Parathyroid adenoma (tissue), 2 donors: ENCODE results near the gene FAM20B.

ENCODE experiments used
- H2AFZ ChIP-seq: fragments of 300-600 bp; sonication (generic); one replicate; pipeline ENCODE4 v1.7.0; 2017; ENCODE audit warnings: antibody characterized with exemption, mild to moderate bottlenecking
- H3K27ac ChIP-seq: fragments of 300-600 bp; sonication (generic); one replicate; pipeline ENCODE4 v1.7.0; 2017
- H3K27me3 ChIP-seq: fragments of 300-600 bp; sonication (generic); one replicate; pipeline ENCODE4 v1.7.0; 2017; ENCODE audit warnings: low read length; ENCODE audit not compliant: control insufficient read depth, insufficient read depth
- H3K36me3 ChIP-seq: fragments of 300-600 bp; sonication (generic); one replicate; pipeline ENCODE4 v1.7.0; 2017; ENCODE audit warnings: low read length; ENCODE audit not compliant: control insufficient read depth, insufficient read depth
- H3K4me1 ChIP-seq: fragments of 300-600 bp; sonication (generic); one replicate; pipeline ENCODE4 v1.7.0; 2017; ENCODE audit warnings: control low read depth
- H3K4me2 ChIP-seq: fragments of 300-600 bp; sonication (generic); one replicate; pipeline ENCODE4 v1.7.0; 2017; ENCODE audit warnings: low read length
- H3K4me3 ChIP-seq: fragments of 300-600 bp; sonication (generic); one replicate; pipeline ENCODE4 v1.7.0; 2017; ENCODE audit warnings: low read depth, low read length
- H3K79me2 ChIP-seq: fragments of 300-600 bp; sonication (generic); one replicate; pipeline ENCODE4 v1.7.0; 2017; ENCODE audit warnings: control low read depth
- H3K9ac ChIP-seq: fragments of 300-600 bp; sonication (generic); one replicate; pipeline ENCODE4 v1.7.0; 2017; ENCODE audit warnings: mild to moderate bottlenecking
- H3K9me3 ChIP-seq: fragments of 300-600 bp; sonication (generic); one replicate; pipeline ENCODE4 v1.7.0; 2017; ENCODE audit warnings: low read length; ENCODE audit not compliant: control insufficient read depth
- CTCF ChIP-seq: fragments of 300-600 bp; sonication (generic); IDR thresholded peaks from one replicate; pipeline ENCODE4 v1.7.0; 2017; ENCODE audit warnings: antibody characterized with exemption, mild to moderate bottlenecking
- donor health status: primary hyperparathyroidism.

Gene FAM20B

GRCh38 chr1:179105393-179105792 is 79.7 kb downstream of the FAM20B start:
- H3K36me3 ChIP-seq: no peaks in the 10 kb centered on the region
- no peak overlapping the region for H3K4me2 ChIP-seq

GRCh38 chr1:179107706-179108629 is 82.3 kb downstream of the FAM20B start:
- no peak overlapping the region for H3K4me3 ChIP-seq
- no peak for TF ChIP-seq CTCF

More at GRCh38 chr1:179105393-179105792, 79.7 kb downstream of the FAM20B start:
- no peak overlapping the region for H3K4me3 ChIP-seq
- H2AFZ ChIP-seq: no peak overlapping the region
- H3K4me1 ChIP-seq: no peaks in the 10 kb centered on the region
- H3K27ac ChIP-seq: no peak overlapping the region
- H3K9me3 ChIP-seq: no peaks in the 10 kb centered on the region
- H3K27me3 ChIP-seq: no peaks in the 10 kb centered on the region
- no peak for TF ChIP-seq CTCF
- no peaks in the 10 kb centered on the region for H3K79me2 ChIP-seq
- no peak overlapping the region for H3K9ac ChIP-seq

GRCh38 chr1:179108644-179109043 is 83.0 kb downstream of the FAM20B start:
- no peaks in the 10 kb centered on the region for H3K27me3 ChIP-seq
- no peaks in the 10 kb centered on the region for H3K9me3 ChIP-seq
- no peak overlapping the region for H2AFZ ChIP-seq
- no peaks in the 10 kb centered on the region for H3K4me1 ChIP-seq
- no peak overlapping the region for H3K27ac ChIP-seq
- H3K4me2 ChIP-seq: no peak overlapping the region
- no peak overlapping the region for H3K4me3 ChIP-seq
- no peaks in the 10 kb centered on the region for H3K36me3 ChIP-seq
- no peak for TF ChIP-seq CTCF
- H3K9ac ChIP-seq: no peak overlapping the region
- H3K79me2 ChIP-seq: no peaks in the 10 kb centered on the region

More at GRCh38 chr1:179107706-179108629, 82.3 kb downstream of the FAM20B start:
- H3K9ac ChIP-seq: no peak overlapping the region
- no peaks in the 10 kb centered on the region for H3K9me3 ChIP-seq
- no peaks in the 10 kb centered on the region for H3K79me2 ChIP-seq
- no peaks in the 10 kb centered on the region for H3K36me3 ChIP-seq
- no peaks in the 10 kb centered on the region for H3K27me3 ChIP-seq
- no peak overlapping the region for H3K4me2 ChIP-seq
- no peak overlapping the region for H2AFZ ChIP-seq
- H3K27ac ChIP-seq: no peak overlapping the region
- H3K4me1 ChIP-seq: no peaks in the 10 kb centered on the region

- no peak overlapping the region for H2AFZ ChIP-seq
- H3K4me3 ChIP-seq: no peak overlapping the region
- TF ChIP-seq CTCF: no peak
- no peaks in the 10 kb centered on the region for H3K36me3 ChIP-seq
- no peak overlapping the region for H3K27ac ChIP-seq
- H3K9me3 ChIP-seq: no peaks in the 10 kb centered on the region
- H3K79me2 ChIP-seq: no peaks in the 10 kb centered on the region
- no peaks in the 10 kb centered on the region for H3K27me3 ChIP-seq
- H3K4me1 ChIP-seq: no peaks in the 10 kb centered on the region
- H3K4me2 ChIP-seq: no peak overlapping the region
- no peak overlapping the region for H3K9ac ChIP-seq
Observed at GRCh38 chr1:179115181-179115580, 89.5 kb downstream of the FAM20B start.
